Gastrocnemius medialis (tissue), 4 donors: ENCODE results near the gene LINC01488.

Experiments used
- POLR2A ChIP-seq, 2 donors: fragments of 450-650 bp; IDR thresholded peaks; one replicate each; pipeline ENCODE4 v1.6.1; 2017; ENCODE audit warnings: antibody characterized with exemption in 2 of 2, mild to moderate bottlenecking in 2 of 2, moderate library complexity in 2 of 2
- TF ChIP-seq, protein P1 (sequence below), 5 experiments: fragments of 450-650 bp in 3 of 5; fragments of 200-600 bp in 2 of 5; sonication (generic) in 2 of 5; IDR thresholded peaks in 4 of 5; conservative IDR thresholded peaks in 1 of 5; 1 replicate in 4 of 5; 2 replicates in 1 of 5; pipeline ENCODE4 v1.5.1; 2016 to 2019; ENCODE audit warnings: antibody characterized with exemption in 5 of 5, mild to moderate bottlenecking in 3 of 5, moderate library complexity in 3 of 5

- TF ChIP-seq POLR2A (IDR thresholded peaks at IDR 0.05) = no peak
- TF ChIP-seq, protein P1, sequence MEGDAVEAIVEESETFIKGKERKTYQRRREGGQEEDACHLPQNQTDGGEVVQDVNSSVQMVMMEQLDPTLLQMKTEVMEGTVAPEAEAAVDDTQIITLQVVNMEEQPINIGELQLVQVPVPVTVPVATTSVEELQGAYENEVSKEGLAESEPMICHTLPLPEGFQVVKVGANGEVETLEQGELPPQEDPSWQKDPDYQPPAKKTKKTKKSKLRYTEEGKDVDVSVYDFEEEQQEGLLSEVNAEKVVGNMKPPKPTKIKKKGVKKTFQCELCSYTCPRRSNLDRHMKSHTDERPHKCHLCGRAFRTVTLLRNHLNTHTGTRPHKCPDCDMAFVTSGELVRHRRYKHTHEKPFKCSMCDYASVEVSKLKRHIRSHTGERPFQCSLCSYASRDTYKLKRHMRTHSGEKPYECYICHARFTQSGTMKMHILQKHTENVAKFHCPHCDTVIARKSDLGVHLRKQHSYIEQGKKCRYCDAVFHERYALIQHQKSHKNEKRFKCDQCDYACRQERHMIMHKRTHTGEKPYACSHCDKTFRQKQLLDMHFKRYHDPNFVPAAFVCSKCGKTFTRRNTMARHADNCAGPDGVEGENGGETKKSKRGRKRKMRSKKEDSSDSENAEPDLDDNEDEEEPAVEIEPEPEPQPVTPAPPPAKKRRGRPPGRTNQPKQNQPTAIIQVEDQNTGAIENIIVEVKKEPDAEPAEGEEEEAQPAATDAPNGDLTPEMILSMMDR (IDR thresholded peaks at IDR 0.05 in 4 of 5, conservative IDR thresholded peaks at IDR 0.05 in 1 of 5) = no peak
Observed at GRCh38 chr11:69440876-69441275, 40.6 kb upstream of the LINC01488 start.
